ENCODE data around the gene CCDC50. TPM values are rescaled to one million over a fixed set of nuclear protein-coding genes. Genes with fewer than 3 reads are reported as not detected.

The CCDC50 gene
- total RNA-seq, 6 donors from 2014 or later: 54.7 to 99.8 (median 72.5) TPM

GRCh38 chr3:191327526-191327925 is 1.7 kb upstream of the CCDC50 start:
- TF ChIP-seq POLR2AphosphoS5 (IDR thresholded peaks at IDR 0.05) (no peak), EP300 (IDR thresholded peaks at IDR 0.05) (no peak), POLR2A (IDR thresholded peaks at IDR 0.05) (no peak), CTCF (IDR thresholded peaks at IDR 0.05) (no peak)
- no peaks in the 10 kb centered on the region for H3K36me3 ChIP-seq
- no peak for ATAC-seq (ENCODE audit: low FRiP score in 2 of 2)
- H3K27me3 ChIP-seq: peaks cover 0 to 6% (median 0%) of the 10 kb centered on the region in 4 donors
- H3K9me3 ChIP-seq: no peaks in the 10 kb centered on the region
- H3K4me3 ChIP-seq: no peak overlapping the region
- WGBS, 2 donors: 36 to 45% methylated on average over 2 of the region's 2 CpGs
- no peak overlapping the region for H3K27ac ChIP-seq
- no peak for DNase-seq
- peaks cover 10 to 20% (median 14%) of the 10 kb centered on the region in 4 donors for H3K4me1 ChIP-seq

- no peaks in the 10 kb centered on the region for H3K9me3 ChIP-seq
- no peak for DNase-seq
- peak in 1 of 2 donors; percentile 5 for ATAC-seq (ENCODE audit: low FRiP score in 2 of 2)
- 63 to 69% methylated on average over 9 of the region's 9 CpGs for WGBS, 2 donors
- TF ChIP-seq EP300 (IDR thresholded peaks at IDR 0.05): no peak
- no peak for TF ChIP-seq POLR2AphosphoS5 (IDR thresholded peaks at IDR 0.05)
- no peak for TF ChIP-seq POLR2A (IDR thresholded peaks at IDR 0.05)
- peaks cover 0 to 6% (median 0%) of the 10 kb centered on the region in 4 donors for H3K27me3 ChIP-seq
- peak overlapping the region in 3 of 4 donors; percentile 61 to 94 (median 62) for H3K4me3 ChIP-seq
- peak overlapping the region; percentile 85 to 99 (median 93) for H3K27ac ChIP-seq
- H3K36me3 ChIP-seq: no peaks in the 10 kb centered on the region
- H3K4me1 ChIP-seq: peaks cover 15 to 30% (median 21%) of the 10 kb centered on the region in 4 donors
Observed at GRCh38 chr3:191328383-191328961, 722 bp upstream of the CCDC50 start.

- peak; percentile 48 to 92 for DNase-seq
- H3K9me3 ChIP-seq: no peaks in the 10 kb centered on the region
- TF ChIP-seq POLR2AphosphoS5 (IDR thresholded peaks at IDR 0.05) (no peak), POLR2A (IDR thresholded peaks at IDR 0.05) (peak in 1 of 4 donors; percentile 2)
- peak within 1 kb of the TSS; percentile 85 to 99 (median 93) for H3K27ac ChIP-seq
- peaks cover 18 to 31% (median 26%) of the 10 kb centered on the region in 4 donors for H3K4me1 ChIP-seq
- H3K36me3 ChIP-seq: no peaks in the 10 kb centered on the region
- peak; percentile 70 to 76 for ATAC-seq (ENCODE audit: low FRiP score in 2 of 2)
- 6 to 11% methylated on average over 14 to 24 of the region's 37 CpGs for WGBS, 2 donors
- H3K27me3 ChIP-seq: peaks cover 0 to 6% (median 0%) of the 10 kb centered on the region in 4 donors
- peak within 1 kb of the TSS; percentile 61 to 94 (median 74) for H3K4me3 ChIP-seq
Observed at GRCh38 chr3:191329654-191330529, 698 bp downstream of the CCDC50 start, which contains the start of gene UTS2B. Gene UTS2B (minus strand): TSS chr3:191330526. CDS start chr3:191282189, 48,337 bp downstream.

GRCh38 chr3:191330530-191331048 is 1.4 kb downstream of the CCDC50 start:
- Histone ChIP-seq H3K4me3 (peak overlapping the region; percentile 61 to 94 (median 74)), H3K27ac (peak overlapping the region; percentile 85 to 99 (median 93)), H3K27me3 (peaks cover 0 to 6% (median 0%) of the 10 kb centered on the region in 4 donors), H3K9me3 (no peaks in the 10 kb centered on the region), H3K36me3 (no peaks in the 10 kb centered on the region), H3K4me1 (peaks cover 21 to 36% (median 28%) of the 10 kb centered on the region in 4 donors)
- ATAC-seq (ENCODE audit: low FRiP score in 2 of 2) (peak; percentile 21 to 54), DNase-seq (no peak)
- WGBS, 2 donors: 24 to 36% methylated on average over 11 of the region's 11 CpGs
- TF ChIP-seq POLR2A (IDR thresholded peaks at IDR 0.05): no peak
- TF ChIP-seq EP300 (IDR thresholded peaks at IDR 0.05): no peak
- no peak for TF ChIP-seq CTCF (IDR thresholded peaks at IDR 0.05)
- TF ChIP-seq POLR2AphosphoS5 (IDR thresholded peaks at IDR 0.05): no peak

- Histone ChIP-seq H3K9me3 (no peaks in the 10 kb centered on the region), H3K27me3 (peaks cover 0 to 6% (median 0%) of the 10 kb centered on the region in 4 donors), H3K36me3 (no peaks in the 10 kb centered on the region), H3K4me3 (peak overlapping the region in 3 of 4 donors; percentile 61 to 94 (median 62)), H3K27ac (peak overlapping the region; percentile 85 to 99 (median 93)), H3K4me1 (peaks cover 21 to 39% (median 29%) of the 10 kb centered on the region in 4 donors)
- no peak for ATAC-seq (ENCODE audit: low FRiP score in 2 of 2)
- no peak for DNase-seq
- TF ChIP-seq POLR2AphosphoS5 (IDR thresholded peaks at IDR 0.05) (no peak), EP300 (IDR thresholded peaks at IDR 0.05) (no peak), CTCF (IDR thresholded peaks at IDR 0.05) (no peak), POLR2A (IDR thresholded peaks at IDR 0.05) (no peak)
- 43 to 64% methylated on average over 3 of the region's 3 CpGs for WGBS, 2 donors
Observed at GRCh38 chr3:191331388-191331787, 2.2 kb downstream of the CCDC50 start.

Measured in upper lobe of left lung (tissue), 6 donors.